IPS-NIHi11 (cell line): Measurements from ENCODE around the gene KCP.

Experiments
- DNase-seq: peaks from one replicate; pipeline ENCODE4 v3.0.0; 2012; ENCODE audit warnings: mixed read lengths, low spot score

The KCP gene

GRCh38 chr7:128872394-128872824 lies 38.1 kb downstream of the KCP start:
- no peak for DNase-seq

- DNase-seq = no peak
Observed at GRCh38 chr7:128871050-128871449, 39.5 kb downstream of the KCP start.

- DNase-seq = no peak
Observed at GRCh38 chr7:128869944-128870285, 40.6 kb downstream of the KCP start.

- DNase-seq = peak; percentile 75
Observed at GRCh38 chr7:128869138-128869943, 41.2 kb downstream of the KCP start.

GRCh38 chr7:128868624-128869137 lies 41.8 kb downstream of the KCP start:
- DNase-seq = no peak

GRCh38 chr7:128867842-128868623 lies 42.5 kb downstream of the KCP start:
- no peak for DNase-seq

- no peak for DNase-seq
Observed at GRCh38 chr7:128867241-128867640, 43.3 kb downstream of the KCP start.

GRCh38 chr7:128865996-128866877 lies 44.3 kb downstream of the KCP start:
- no peak for DNase-seq

- no peak for DNase-seq
Observed at GRCh38 chr7:128865303-128865702, 45.2 kb downstream of the KCP start.

GRCh38 chr7:128863433-128863989 lies 47.0 kb downstream of the KCP start:
- DNase-seq = peak; percentile 65

- peak; percentile 97 for DNase-seq
Observed at GRCh38 chr7:128862571-128863432, 47.7 kb downstream of the KCP start, which contains the start of gene ATP6V1F. TSS of gene ATP6V1F (plus strand) at chr7:128862856. CDS start at chr7:128862905, 49 bp downstream.

GRCh38 chr7:128861957-128862570 lies 48.4 kb downstream of the KCP start:
- no peak for DNase-seq

GRCh38 chr7:128860158-128861073 lies 50.1 kb downstream of the KCP start:
- DNase-seq = peak; percentile 64

- no peak for DNase-seq
Observed at GRCh38 chr7:128859232-128860157, 51.0 kb downstream of the KCP start.

GRCh38 chr7:128858380-128859231 lies 51.9 kb downstream of the KCP start:
- no peak for DNase-seq

GRCh38 chr7:128856001-128856718 lies 54.3 kb downstream of the KCP start:
- no peak for DNase-seq
